BE2C (cell line): Measurements from ENCODE around the gene TIMM21.

ENCODE experiments used
- DNase-seq: peaks from one replicate; pipeline ENCODE4 v3.0.0-alpha.2; 2020
- H3K27me3 ChIP-seq: fragments of 250-450 bp; sonication (Bioruptor Pico); 2 replicates; pipeline ENCODE4 v1.5.1; 2020; ENCODE audit warnings: mild to moderate bottlenecking
- H3K36me3 ChIP-seq: fragments of 250-450 bp; sonication (Bioruptor Pico); 2 replicates; pipeline ENCODE4 v1.5.1; 2020; ENCODE audit warnings: mild to moderate bottlenecking
- H3K4me1 ChIP-seq: fragments of 250-450 bp; sonication (Bioruptor Pico); 2 replicates; pipeline ENCODE4 v1.5.1; 2020
- H3K4me3 ChIP-seq: 2 replicates; pipeline ENCODE4 v1.5.1; 2011; ENCODE audit warnings: low read depth, low read length
- H3K9me3 ChIP-seq: fragments of 250-450 bp; sonication (Bioruptor Pico); 2 replicates; pipeline ENCODE4 v1.5.1; 2020
- CTCF ChIP-seq: IDR thresholded peaks from 2 replicates; pipeline ENCODE4 v1.5.1; 2012; ENCODE audit warnings: mild to moderate bottlenecking, low read depth, low read length

Gene TIMM21

GRCh38 chr18:74155276-74155675 lies 7.0 kb downstream of the TIMM21 start:
- DNase-seq: no peak
- Histone ChIP-seq H3K9me3 (no peaks in the 10 kb centered on the region), H3K4me1 (no peaks in the 10 kb centered on the region), H3K36me3 (peaks cover 10% of the 10 kb centered on the region; the same call in 1 of the 2 replicates), H3K27me3 (no peaks in the 10 kb centered on the region), H3K4me3 (no peak overlapping the region)
- no peak for TF ChIP-seq CTCF

- Histone ChIP-seq H3K36me3 (0 out of 2 replicates have a peak, but pooled peaks cover 2% of the 10 kb centered on the region), H3K4me3 (no peak overlapping the region), H3K9me3 (no peaks in the 10 kb centered on the region), H3K27me3 (no peaks in the 10 kb centered on the region), H3K4me1 (no peaks in the 10 kb centered on the region)
- DNase-seq: no peak
- no peak for TF ChIP-seq CTCF
Observed at GRCh38 chr18:74163019-74163660, 14.8 kb downstream of the TIMM21 start.

GRCh38 chr18:74166386-74166785 lies 18.1 kb downstream of the TIMM21 start:
- TF ChIP-seq CTCF: no peak
- Histone ChIP-seq H3K9me3 (no peaks in the 10 kb centered on the region), H3K27me3 (peaks cover 14% of the 10 kb centered on the region), H3K4me3 (no peak overlapping the region), H3K4me1 (no peaks in the 10 kb centered on the region), H3K36me3 (no peaks in the 10 kb centered on the region)
- DNase-seq: no peak

- no peak for DNase-seq
- Histone ChIP-seq H3K36me3 (no peaks in the 10 kb centered on the region), H3K4me1 (no peaks in the 10 kb centered on the region), H3K4me3 (no peak overlapping the region), H3K27me3 (peaks cover 51% of the 10 kb centered on the region), H3K9me3 (no peaks in the 10 kb centered on the region)
- no peak for TF ChIP-seq CTCF
Observed at GRCh38 chr18:74171910-74172606, 23.7 kb downstream of the TIMM21 start.

GRCh38 chr18:74172697-74173433 lies 24.5 kb downstream of the TIMM21 start:
- no peak for TF ChIP-seq CTCF
- Histone ChIP-seq H3K36me3 (no peaks in the 10 kb centered on the region), H3K4me3 (no peak overlapping the region), H3K27me3 (peaks cover 59% of the 10 kb centered on the region), H3K4me1 (no peaks in the 10 kb centered on the region), H3K9me3 (no peaks in the 10 kb centered on the region)
- no peak for DNase-seq

GRCh38 chr18:74173434-74173750 lies 25.1 kb downstream of the TIMM21 start:
- H3K4me3 ChIP-seq: no peak overlapping the region
- H3K9me3 ChIP-seq: no peaks in the 10 kb centered on the region
- no peaks in the 10 kb centered on the region for H3K4me1 ChIP-seq
- peaks cover 63% of the 10 kb centered on the region for H3K27me3 ChIP-seq
- no peak for DNase-seq
- no peak for TF ChIP-seq CTCF
- no peaks in the 10 kb centered on the region for H3K36me3 ChIP-seq
